Right lobe of liver (tissue), 6 donors: ENCODE measurements around the gene STK17A. TPM values are rescaled to one million over a fixed set of nuclear protein-coding genes. Genes with fewer than 3 reads are reported as not detected.
"Not testable (repeated sequence)": the region's sequence is repeated elsewhere in the genome, so short reads cannot be mapped to it uniquely, and the experiment has no call there.

ENCODE experiments used
- ATAC-seq, 4 donors: fragments of 200-7000 bp; cut with Tn5 transposase; one replicate each; pipeline ENCODE4 v1.9.1; 2020; ENCODE audit warnings: mild to moderate bottlenecking in 4 of 4, moderate library complexity in 4 of 4
- DNase-seq, 3 donors: peaks; one replicate each; pipeline ENCODE4 v3.0.0-alpha.2; 2020
- H3K27ac ChIP-seq, 3 donors: fragments of 200-600 bp; one replicate each; pipeline ENCODE4 v1.8.0; 2022
- H3K27me3 ChIP-seq, 2 donors: fragments of 200-600 bp; one replicate each; pipeline ENCODE4 v1.8.0; 2022
- H3K36me3 ChIP-seq, 4 donors: fragments of 200-600 bp; sonication (generic) in 1 of 4; one replicate each; pipeline versions ENCODE4 v1.5.1 to v1.8.0; 2017 to 2022; ENCODE audit warnings: control low read depth in 1 of 4
- H3K4me1 ChIP-seq, 4 donors: fragments of 200-600 bp; sonication (generic) in 1 of 4; one replicate each; pipeline versions ENCODE4 v1.5.1 to v1.8.0; 2017 to 2022; ENCODE audit warnings: control low read depth in 1 of 4
- H3K4me3 ChIP-seq, 3 donors: fragments of 200-600 bp; one replicate each; pipeline ENCODE4 v1.8.0; 2022
- H3K9me3 ChIP-seq, 4 donors: fragments of 200-600 bp; sonication (generic) in 1 of 4; one replicate each; pipeline versions ENCODE4 v1.5.1 to v1.8.0; 2017 to 2022; ENCODE audit warnings: control low read depth in 1 of 4
- POLR2A ChIP-seq: fragments of 450-650 bp; IDR thresholded peaks from one replicate; pipeline ENCODE4 v1.6.1; 2017; ENCODE audit warnings: antibody characterized with exemption, mild to moderate bottlenecking
- WGBS: methylation state at CpG from one replicate; pipeline ENCODE4 v1.1.6; 2018; ENCODE audit warnings: low coverage, low lambda C conversion rate; ENCODE audit not compliant: insufficient coverage; ENCODE audit errors: missing lambda C conversion rate; 5-methylcytosine and 5-hydroxymethylcytosine counted together
- intact Hi-C, 2 donors: fragments of 100-400 bp; cut with DNase I; formaldehyde crosslinking; loops; one replicate each; pipeline versions ENCODE4 v1.11.2 to v1.14.1; 2022
- total RNA-seq, 6 experiments: library from RNA; depleted of rRNA in 2 of 6; stranded (reverse); fragments of >200 nt in 2 of 6; fragmentation: NEBNext Ultra II Directional in 3 of 6; extraction: Animal tissue kit (Norgen Biotek cat#: 25700) in 3 of 6; gene quantifications; one replicate each; pipeline versions ENCODE4 v1.1.0 to v1.2.4, GENCODE V29; 2016 to 2023
- TF ChIP-seq, protein P1 (sequence below), 4 donors: fragments of 200-600 bp in 3 of 4; fragments of 450-650 bp in 1 of 4; IDR thresholded peaks; one replicate each; pipeline versions ENCODE4 v1.5.1 to v1.8.0; 2016 to 2022; ENCODE audit warnings: antibody characterized with exemption in 4 of 4, mild to moderate bottlenecking in 2 of 4
- donor health status: DM: no; HTN: yes; CAD: no.
- donor health status: DM: no; HTN: no; CAD: no.
- donor health status: DM: no; HTN: no; CAD: no.
- donor health status: DM: no; HTN: yes; CAD: no.
- donor health status: DM: no; HTN: yes; CAD: no.

The STK17A gene
- total RNA-seq, 6 experiments from 2014 or later = 1.7 to 20.9 (median 7.9) TPM

DNA sequence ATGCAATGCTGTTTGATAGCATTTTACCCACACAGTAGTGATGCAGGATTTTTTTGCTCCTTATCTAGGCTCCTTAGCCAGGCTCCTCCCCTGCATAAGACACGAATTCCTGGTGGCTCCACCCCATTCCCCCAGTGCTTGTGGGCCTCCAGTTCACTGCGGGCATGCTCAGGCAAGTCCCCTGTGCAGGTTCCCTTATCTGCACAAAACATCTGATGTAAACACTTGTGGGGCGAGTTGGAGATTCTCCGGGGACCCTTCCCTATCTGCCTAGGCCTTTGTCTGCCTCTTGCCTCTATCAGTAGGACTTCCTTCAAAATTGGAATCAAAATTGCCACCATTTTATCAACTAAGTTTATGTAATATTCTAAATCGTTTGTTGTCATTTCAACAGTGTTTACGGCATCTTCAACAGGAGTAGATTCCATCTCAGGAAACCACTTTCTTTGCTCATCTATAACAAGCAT is 5.4 kb upstream of the STK17A start:
- TF ChIP-seq, protein P1, sequence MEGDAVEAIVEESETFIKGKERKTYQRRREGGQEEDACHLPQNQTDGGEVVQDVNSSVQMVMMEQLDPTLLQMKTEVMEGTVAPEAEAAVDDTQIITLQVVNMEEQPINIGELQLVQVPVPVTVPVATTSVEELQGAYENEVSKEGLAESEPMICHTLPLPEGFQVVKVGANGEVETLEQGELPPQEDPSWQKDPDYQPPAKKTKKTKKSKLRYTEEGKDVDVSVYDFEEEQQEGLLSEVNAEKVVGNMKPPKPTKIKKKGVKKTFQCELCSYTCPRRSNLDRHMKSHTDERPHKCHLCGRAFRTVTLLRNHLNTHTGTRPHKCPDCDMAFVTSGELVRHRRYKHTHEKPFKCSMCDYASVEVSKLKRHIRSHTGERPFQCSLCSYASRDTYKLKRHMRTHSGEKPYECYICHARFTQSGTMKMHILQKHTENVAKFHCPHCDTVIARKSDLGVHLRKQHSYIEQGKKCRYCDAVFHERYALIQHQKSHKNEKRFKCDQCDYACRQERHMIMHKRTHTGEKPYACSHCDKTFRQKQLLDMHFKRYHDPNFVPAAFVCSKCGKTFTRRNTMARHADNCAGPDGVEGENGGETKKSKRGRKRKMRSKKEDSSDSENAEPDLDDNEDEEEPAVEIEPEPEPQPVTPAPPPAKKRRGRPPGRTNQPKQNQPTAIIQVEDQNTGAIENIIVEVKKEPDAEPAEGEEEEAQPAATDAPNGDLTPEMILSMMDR (IDR thresholded peaks at IDR 0.05) = no peak
- no peaks in the 10 kb centered on the region for H3K27me3 ChIP-seq
- 72% methylated on average over 6 of the region's 6 CpGs for WGBS
- no peaks in the 10 kb centered on the region for H3K9me3 ChIP-seq
- H3K4me3 ChIP-seq = no peak overlapping the region
- intact Hi-C loops = no loop called here
- ATAC-seq (no peak), DNase-seq (no peak)
- no peak overlapping the region for H3K27ac ChIP-seq
- H3K4me1 ChIP-seq = no peaks in the 10 kb centered on the region
- no peaks in the 10 kb centered on the region for H3K36me3 ChIP-seq

- under 1% methylated on average over 32 of the region's 66 CpGs for WGBS
- TF ChIP-seq, protein P1 (IDR thresholded peaks at IDR 0.05) = peak in 1 of 4 donors; percentile 26
- no peak for TF ChIP-seq POLR2A
- intact Hi-C loops = loop anchor here (10.0 kb wide), 2 partner anchors 141 to 261 kb away; partner anchors contain the start of gene COA1 (in 1 of the 2)
- H3K27me3 ChIP-seq = no peaks in the 10 kb centered on the region
- H3K36me3 ChIP-seq = no peaks in the 10 kb centered on the region
- H3K9me3 ChIP-seq = no peaks in the 10 kb centered on the region
- peaks cover 0 to 25% (median 6%) of the 10 kb centered on the region in 4 donors for H3K4me1 ChIP-seq
- DNase-seq = peak; percentile 80 to 86 (median 86)
- ATAC-seq = peak; percentile 35 to 53 (median 40)
- H3K27ac ChIP-seq = peak overlapping the region; percentile 71 to 93 (median 87)
- H3K4me3 ChIP-seq = peak overlapping the region; percentile 84 to 93 (median 93)
These were observed 701 bp downstream of the STK17A start for GRCh38 chr7:43583424-43584194.

DNA sequence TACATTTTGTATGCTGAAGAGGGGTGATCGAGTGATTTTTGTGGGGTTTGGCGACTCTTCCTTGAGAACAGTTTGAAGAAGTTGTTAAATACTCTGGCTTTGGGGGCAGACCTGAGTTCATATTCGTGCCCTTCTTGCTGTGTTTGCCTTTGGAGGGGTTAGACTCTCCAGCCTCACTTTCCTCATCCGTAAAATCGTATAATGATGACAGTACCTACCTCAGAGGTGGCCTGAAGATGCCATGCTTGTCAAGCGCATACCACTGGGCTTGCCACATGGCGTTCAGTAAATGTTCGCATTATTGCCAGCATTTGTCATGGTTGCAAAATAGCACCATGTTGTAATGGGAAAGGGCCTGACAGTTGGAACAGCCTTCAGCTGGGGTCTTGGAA is 1.3 kb downstream of the STK17A start:
- intact Hi-C loops = loop anchor here (10.0 kb wide), 2 partner anchors 141 to 261 kb away; partner anchors contain the start of gene COA1 (in 1 of the 2)
- Histone ChIP-seq H3K27ac (peak overlapping the region; percentile 71 to 93 (median 87)), H3K9me3 (no peaks in the 10 kb centered on the region), H3K4me1 (peaks cover 0 to 25% (median 6%) of the 10 kb centered on the region in 4 donors), H3K36me3 (no peaks in the 10 kb centered on the region), H3K27me3 (no peaks in the 10 kb centered on the region), H3K4me3 (peak overlapping the region; percentile 84 to 93 (median 93))
- WGBS = 4% methylated on average over 8 of the region's 8 CpGs
- TF ChIP-seq, protein P1 (IDR thresholded peaks at IDR 0.05) = no peak
- peak; percentile 29 for TF ChIP-seq POLR2A
- ATAC-seq = peak in 2 of 4 donors; percentile 15 to 32
- DNase-seq = peak in 2 of 3 donors; percentile 34 to 49

DNA sequence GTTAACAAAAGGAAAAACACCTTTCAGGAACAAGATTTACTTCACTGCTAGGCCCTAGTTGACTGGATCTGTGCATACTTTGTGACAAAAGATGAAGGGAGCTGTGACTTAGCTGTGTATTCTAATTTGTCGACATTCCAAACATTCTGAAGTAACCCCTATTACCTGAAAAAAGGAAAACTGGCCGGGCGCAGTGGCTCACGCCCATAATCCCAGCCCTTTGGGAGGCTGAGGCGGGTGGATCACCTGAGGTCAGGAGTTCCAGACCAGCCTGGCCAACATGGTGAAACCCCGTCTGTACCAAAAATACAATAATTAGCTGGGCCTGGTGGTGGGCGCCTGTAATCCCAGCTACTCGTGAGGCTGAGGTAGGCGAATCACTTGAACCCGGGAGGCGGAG is 1.8 kb downstream of the STK17A start:
- H3K9me3 ChIP-seq, DNase-seq, ATAC-seq, H3K27me3 ChIP-seq, H3K36me3 ChIP-seq: not testable (repeated sequence)
- WGBS = 70% methylated on average over 11 of the region's 11 CpGs
- peak overlapping the region in 2 of 3 donors; percentile 7 to 93 for H3K4me3 ChIP-seq
- H3K27ac ChIP-seq = peak overlapping the region in 1 of 3 donors; percentile 15
- H3K4me1 ChIP-seq = peaks cover 0 to 25% (median 6%) of the 10 kb centered on the region in 4 donors
- intact Hi-C loops = loop anchor here (10.0 kb wide), 2 partner anchors 140 to 260 kb away; partner anchors contain the start of gene COA1 (in 1 of the 2)

- peak in 2 of 4 donors; percentile 8 to 10 for ATAC-seq
- Histone ChIP-seq H3K27me3 (no peaks in the 10 kb centered on the region), H3K9me3 (no peaks in the 10 kb centered on the region), H3K27ac (no peak overlapping the region), H3K36me3 (no peaks in the 10 kb centered on the region), H3K4me1 (peaks cover 0 to 27% (median 6%) of the 10 kb centered on the region in 4 donors), H3K4me3 (no peak overlapping the region)
- DNase-seq = no peak
- 17% methylated on average over 2 of the region's 2 CpGs for WGBS
- intact Hi-C loops = loop anchor here (10.0 kb wide), 2 partner anchors 139 to 259 kb away; partner anchors contain the start of gene COA1 (in 1 of the 2)
- TF ChIP-seq, protein P1 (IDR thresholded peaks at IDR 0.05) = no peak
- TF ChIP-seq POLR2A = no peak
These were observed 2.7 kb downstream of the STK17A start for GRCh38 chr7:43585562-43585961.
